Activated CD4-positive, alpha-beta T cell treated with anti-CD3 and anti-CD28 coated beads, Interleukin-2, amount 10 ng/mL, durations not matched to agents 24 days and 14 days (primary cell): ENCODE data around the gene ACTG1. TPM values are rescaled to one million over a fixed set of nuclear protein-coding genes. Genes with fewer than 3 reads are reported as not detected.

ENCODE experiments used
- DNase-seq: peaks from one replicate; pipeline ENCODE4 v3.0.0; 2022
- H3K27ac Mint-ChIP-seq: one replicate; pipeline ENCODE4 v1.8.0; 2022; ENCODE audit warnings: mild to moderate bottlenecking, mixed read lengths
- H3K27me3 Mint-ChIP-seq: one replicate; pipeline ENCODE4 v1.8.0; 2022; ENCODE audit warnings: mixed read lengths
- H3K36me3 Mint-ChIP-seq: one replicate; pipeline ENCODE4 v1.8.0; 2022; ENCODE audit warnings: low read depth, mild to moderate bottlenecking, mixed read lengths
- H3K4me1 Mint-ChIP-seq: one replicate; pipeline ENCODE4 v1.8.0; 2021; ENCODE audit warnings: mixed read lengths
- H3K4me3 Mint-ChIP-seq: one replicate; pipeline ENCODE4 v1.8.0; 2022; ENCODE audit warnings: mild to moderate bottlenecking, moderate library complexity, mixed read lengths
- H3K9me3 Mint-ChIP-seq: one replicate; pipeline ENCODE4 v1.8.0; 2021; ENCODE audit warnings: mixed read lengths
- intact Hi-C: fragments of 100-400 bp; cut with micrococcal nuclease; formaldehyde crosslinking; loops from one replicate; pipeline ENCODE4 v1.15.1; 2023
- total RNA-seq: library from RNA; stranded (reverse); gene quantifications from 2 replicates; pipeline ENCODE4 v1.2.3, GENCODE V29; 2022

The ACTG1 gene
- total RNA-seq, 1 donor from 2014 or later: 3,353 TPM

DNA sequence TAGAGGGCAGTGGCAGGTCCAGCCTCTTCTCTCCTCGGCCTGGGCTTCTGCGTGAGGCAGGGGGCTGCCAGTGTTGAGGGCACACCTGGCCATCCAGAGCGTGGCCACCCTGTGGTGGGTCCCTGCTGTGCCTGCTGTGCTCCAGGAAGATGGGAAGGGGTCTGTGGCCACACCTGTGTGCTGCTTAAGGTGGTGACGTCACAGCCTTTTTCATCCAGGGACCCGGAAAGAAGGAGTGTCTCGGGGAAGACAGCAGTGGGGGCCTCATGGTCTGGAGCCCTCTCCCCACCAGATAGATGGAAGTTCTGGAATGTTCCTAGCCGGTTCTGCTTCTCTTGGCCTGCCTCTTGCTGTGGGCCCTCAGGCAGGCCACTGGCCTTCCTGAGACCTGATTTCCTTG lies 36.5 kb downstream of the ACTG1 start:
- Mint-ChIP-seq H3K27me3 (peaks cover 15% of the 10 kb centered on the region), H3K27ac (no peak overlapping the region), H3K9me3 (no peaks in the 10 kb centered on the region), H3K36me3 (no peaks in the 10 kb centered on the region), H3K4me1 (no peaks in the 10 kb centered on the region), H3K4me3 (no peak overlapping the region)
- intact Hi-C loops: no loop called here
- no peak for DNase-seq

DNA sequence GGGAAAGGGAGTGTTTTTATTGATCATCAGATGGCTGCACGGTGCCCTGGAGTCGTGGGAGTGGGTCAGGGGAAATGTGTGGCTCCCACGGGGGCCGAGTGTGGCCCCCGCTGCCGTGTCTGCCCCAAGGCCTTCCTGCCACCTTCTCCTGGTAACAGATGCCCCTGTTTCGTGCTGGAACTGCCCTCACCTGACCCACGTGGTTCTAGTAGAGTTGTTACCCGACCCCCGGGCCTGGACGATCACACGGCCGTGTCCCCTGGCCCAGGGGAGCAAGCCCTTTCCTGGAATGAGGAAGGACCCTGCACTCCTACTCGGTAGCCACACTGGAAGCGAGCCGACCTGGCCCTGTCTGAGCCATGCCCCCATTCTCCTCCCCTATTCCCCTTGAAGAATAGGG lies 37.6 kb downstream of the ACTG1 start:
- no peak for DNase-seq
- intact Hi-C loops: no loop called here
- Mint-ChIP-seq H3K9me3 (no peaks in the 10 kb centered on the region), H3K36me3 (no peaks in the 10 kb centered on the region), H3K4me3 (no peak overlapping the region), H3K4me1 (no peaks in the 10 kb centered on the region), H3K27ac (no peak overlapping the region), H3K27me3 (peaks cover 6% of the 10 kb centered on the region)

- H3K9me3 Mint-ChIP-seq: no peaks in the 10 kb centered on the region
- no peaks in the 10 kb centered on the region for H3K36me3 Mint-ChIP-seq
- no peaks in the 10 kb centered on the region for H3K4me1 Mint-ChIP-seq
- intact Hi-C loops: no loop called here
- no peaks in the 10 kb centered on the region for H3K27me3 Mint-ChIP-seq
- no peak overlapping the region for H3K27ac Mint-ChIP-seq
- no peak for DNase-seq
- no peak overlapping the region for H3K4me3 Mint-ChIP-seq
Observed at GRCh38 chr17:81473019-81473418, 39.6 kb downstream of the ACTG1 start.

DNA sequence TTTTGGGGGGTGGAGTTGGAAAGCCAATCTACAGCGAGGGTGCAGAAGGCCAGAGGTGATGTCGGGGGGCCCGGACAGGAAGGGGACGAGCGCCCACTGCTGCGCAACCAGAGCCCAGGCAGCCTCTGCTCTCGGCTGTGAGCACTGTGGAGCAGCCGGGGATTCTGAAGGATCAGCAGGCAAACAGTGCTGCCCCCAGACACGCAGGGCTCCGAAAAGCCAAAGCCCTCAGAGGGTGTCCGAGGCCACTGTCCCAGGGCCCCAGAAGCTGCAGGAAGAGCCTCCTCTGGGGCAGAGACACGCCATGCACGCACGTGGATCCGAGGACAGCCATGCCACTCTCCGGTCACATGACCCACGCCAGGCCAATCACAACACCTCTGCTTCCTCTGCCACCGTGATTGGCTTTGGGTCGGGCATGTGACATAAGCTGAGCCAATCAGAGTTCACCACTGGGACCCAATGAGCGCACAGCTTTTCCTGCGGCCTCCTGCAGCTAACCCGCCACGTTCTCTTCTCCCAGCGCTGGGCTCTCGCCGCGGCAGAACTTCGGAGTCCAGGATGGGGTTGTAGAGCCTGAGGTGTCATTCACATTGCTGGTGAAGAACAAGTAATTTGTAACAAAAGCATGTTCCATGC lies 40.7 kb downstream of the ACTG1 start:
- no peak overlapping the region for H3K4me3 Mint-ChIP-seq
- no peaks in the 10 kb centered on the region for H3K9me3 Mint-ChIP-seq
- no peak for DNase-seq
- no peak overlapping the region for H3K27ac Mint-ChIP-seq
- intact Hi-C loops: no loop called here
- no peaks in the 10 kb centered on the region for H3K4me1 Mint-ChIP-seq
- H3K36me3 Mint-ChIP-seq: no peaks in the 10 kb centered on the region
- no peaks in the 10 kb centered on the region for H3K27me3 Mint-ChIP-seq

GRCh38 chr17:81470944-81471817 lies 41.4 kb downstream of the ACTG1 start:
- no peak for DNase-seq
- intact Hi-C loops: no loop called here
- H3K36me3 Mint-ChIP-seq: no peaks in the 10 kb centered on the region
- H3K4me3 Mint-ChIP-seq: no peak overlapping the region
- no peaks in the 10 kb centered on the region for H3K27me3 Mint-ChIP-seq
- H3K27ac Mint-ChIP-seq: no peak overlapping the region
- H3K4me1 Mint-ChIP-seq: no peaks in the 10 kb centered on the region
- no peaks in the 10 kb centered on the region for H3K9me3 Mint-ChIP-seq

DNA sequence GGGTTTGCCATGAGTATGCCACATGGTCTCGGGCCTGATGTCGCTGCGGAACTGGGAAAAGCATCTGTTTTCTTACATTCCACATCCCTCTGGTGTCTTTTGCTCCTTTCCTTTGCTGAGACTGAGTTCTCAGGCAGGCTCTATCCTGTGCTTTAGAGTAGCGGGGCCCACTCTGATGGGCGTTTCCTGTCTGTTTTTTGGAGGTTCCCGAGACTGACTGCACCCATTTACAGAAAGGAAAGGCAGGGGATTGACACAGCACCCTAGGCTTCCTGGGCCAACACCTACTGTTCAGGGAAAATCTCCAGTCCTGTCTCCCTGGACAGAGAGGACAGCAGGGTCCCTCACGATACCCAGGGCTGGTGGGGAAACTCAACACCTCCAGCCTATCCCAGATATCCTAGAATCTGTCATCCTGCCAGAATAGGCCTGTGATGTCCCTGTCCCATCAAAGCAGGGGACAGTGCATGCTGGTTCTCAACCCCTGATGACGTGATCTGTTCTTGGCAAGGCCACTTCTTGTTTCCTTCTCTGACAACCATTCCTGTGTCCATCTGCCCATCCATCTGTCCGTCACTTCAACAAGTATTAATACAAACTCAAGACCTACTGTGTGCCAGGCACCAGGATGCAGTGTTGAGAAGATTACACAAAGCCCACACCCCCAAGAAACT lies 42.2 kb downstream of the ACTG1 start:
- H3K9me3 Mint-ChIP-seq: no peaks in the 10 kb centered on the region
- no peaks in the 10 kb centered on the region for H3K4me1 Mint-ChIP-seq
- no peaks in the 10 kb centered on the region for H3K27me3 Mint-ChIP-seq
- no peak overlapping the region for H3K27ac Mint-ChIP-seq
- H3K36me3 Mint-ChIP-seq: no peaks in the 10 kb centered on the region
- DNase-seq: no peak
- intact Hi-C loops: no loop called here
- no peak overlapping the region for H3K4me3 Mint-ChIP-seq

GRCh38 chr17:81469266-81469665 lies 43.3 kb downstream of the ACTG1 start:
- no peak overlapping the region for H3K27ac Mint-ChIP-seq
- H3K4me1 Mint-ChIP-seq: no peaks in the 10 kb centered on the region
- no peaks in the 10 kb centered on the region for H3K27me3 Mint-ChIP-seq
- DNase-seq: no peak
- no peak overlapping the region for H3K4me3 Mint-ChIP-seq
- H3K9me3 Mint-ChIP-seq: no peaks in the 10 kb centered on the region
- H3K36me3 Mint-ChIP-seq: no peaks in the 10 kb centered on the region
- intact Hi-C loops: no loop called here

- H3K9me3 Mint-ChIP-seq: no peaks in the 10 kb centered on the region
- H3K4me1 Mint-ChIP-seq: no peaks in the 10 kb centered on the region
- intact Hi-C loops: no loop called here
- H3K36me3 Mint-ChIP-seq: no peaks in the 10 kb centered on the region
- H3K27me3 Mint-ChIP-seq: no peaks in the 10 kb centered on the region
- H3K27ac Mint-ChIP-seq: no peak overlapping the region
- DNase-seq: no peak
- no peak overlapping the region for H3K4me3 Mint-ChIP-seq
Observed at GRCh38 chr17:81468770-81469121, 43.9 kb downstream of the ACTG1 start.

DNA sequence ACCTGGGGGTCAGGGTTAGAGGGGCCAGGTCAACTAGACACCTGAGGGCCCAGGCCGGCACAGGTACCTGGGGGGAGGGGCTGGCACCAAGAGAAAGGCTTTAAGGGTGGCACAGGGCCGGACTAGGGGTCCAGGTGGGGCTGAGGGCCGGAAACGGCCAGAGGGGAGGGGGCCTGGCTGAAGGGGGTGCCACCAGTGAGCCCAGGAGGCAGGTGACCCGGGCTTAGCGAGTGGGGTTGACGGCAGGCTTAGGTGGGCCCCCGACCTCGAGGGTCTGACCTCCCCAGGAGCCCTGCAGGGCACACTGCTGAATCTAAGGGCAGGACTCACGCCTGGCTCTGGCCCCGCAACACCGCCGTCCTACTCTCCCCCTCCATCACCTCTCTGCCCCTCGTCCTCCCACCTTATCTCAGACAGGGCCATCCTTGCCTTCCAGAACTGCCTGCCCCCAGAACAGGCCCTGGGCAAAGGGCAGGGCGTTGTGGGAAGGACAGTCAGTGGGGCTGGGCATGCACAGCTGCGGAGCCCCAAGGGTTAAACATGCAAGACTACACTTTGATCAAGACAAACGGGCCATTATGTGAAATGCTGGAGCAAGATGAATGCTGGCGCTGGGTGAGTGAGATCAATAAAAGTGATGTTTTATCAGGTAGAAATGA lies 44.4 kb downstream of the ACTG1 start:
- intact Hi-C loops: no loop called here
- H3K4me1 Mint-ChIP-seq: no peaks in the 10 kb centered on the region
- no peak overlapping the region for H3K4me3 Mint-ChIP-seq
- DNase-seq: no peak
- no peaks in the 10 kb centered on the region for H3K9me3 Mint-ChIP-seq
- H3K36me3 Mint-ChIP-seq: no peaks in the 10 kb centered on the region
- H3K27me3 Mint-ChIP-seq: no peaks in the 10 kb centered on the region
- H3K27ac Mint-ChIP-seq: no peak overlapping the region

DNA sequence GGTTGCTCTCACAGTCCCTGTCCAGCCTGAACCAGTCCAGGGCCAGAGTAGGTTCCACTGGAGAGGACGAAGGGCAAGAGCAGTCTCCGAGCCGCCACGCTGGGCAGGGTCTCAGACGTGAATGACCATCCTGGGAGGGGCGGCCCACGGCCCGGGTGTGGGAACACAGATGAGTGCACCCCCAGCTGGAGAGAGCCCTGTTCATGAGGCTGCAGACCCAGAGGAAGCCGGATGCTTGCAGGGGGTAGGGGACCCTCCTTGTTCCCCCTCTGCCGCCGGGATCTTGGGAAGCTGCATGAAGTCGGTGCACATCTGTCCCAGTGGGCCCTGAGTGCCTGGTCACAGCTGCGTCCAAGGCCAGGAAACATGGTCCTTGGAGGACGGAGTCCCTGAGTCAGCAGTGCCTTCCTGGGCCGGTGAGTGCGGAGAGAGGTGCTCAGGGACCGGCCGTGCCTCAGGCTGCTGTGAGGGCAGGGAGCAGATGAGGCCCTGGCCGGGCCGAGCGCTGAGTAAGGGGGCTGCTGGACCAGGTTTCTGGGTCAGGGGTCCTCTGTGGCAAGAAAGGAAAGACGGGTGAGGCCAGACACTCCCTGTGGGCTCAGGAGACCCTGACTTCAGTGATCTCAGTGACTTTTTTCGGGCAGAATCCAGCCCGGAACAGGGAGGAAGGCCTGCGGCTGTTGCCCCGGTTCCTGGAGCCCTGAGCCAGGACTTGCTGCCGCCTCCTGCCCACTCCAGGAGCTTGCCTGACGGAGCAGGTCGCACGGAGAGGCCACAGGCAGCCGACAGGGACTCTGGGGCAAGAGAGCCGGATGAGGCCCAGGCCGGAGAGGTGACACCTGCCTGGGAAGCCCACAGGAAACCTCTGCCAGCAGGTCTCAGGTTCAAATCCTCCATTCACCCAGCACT lies 45.8 kb downstream of the ACTG1 start:
- Mint-ChIP-seq H3K9me3 (no peaks in the 10 kb centered on the region), H3K36me3 (no peaks in the 10 kb centered on the region), H3K27ac (no peak overlapping the region), H3K4me3 (no peak overlapping the region), H3K4me1 (no peaks in the 10 kb centered on the region), H3K27me3 (no peaks in the 10 kb centered on the region)
- intact Hi-C loops: no loop called here
- no peak for DNase-seq

GRCh38 chr17:81465910-81466309 lies 46.7 kb downstream of the ACTG1 start:
- Mint-ChIP-seq H3K27me3 (no peaks in the 10 kb centered on the region), H3K27ac (no peak overlapping the region), H3K9me3 (no peaks in the 10 kb centered on the region), H3K4me3 (no peak overlapping the region), H3K36me3 (no peaks in the 10 kb centered on the region), H3K4me1 (no peaks in the 10 kb centered on the region)
- intact Hi-C loops: no loop called here
- no peak for DNase-seq

DNA sequence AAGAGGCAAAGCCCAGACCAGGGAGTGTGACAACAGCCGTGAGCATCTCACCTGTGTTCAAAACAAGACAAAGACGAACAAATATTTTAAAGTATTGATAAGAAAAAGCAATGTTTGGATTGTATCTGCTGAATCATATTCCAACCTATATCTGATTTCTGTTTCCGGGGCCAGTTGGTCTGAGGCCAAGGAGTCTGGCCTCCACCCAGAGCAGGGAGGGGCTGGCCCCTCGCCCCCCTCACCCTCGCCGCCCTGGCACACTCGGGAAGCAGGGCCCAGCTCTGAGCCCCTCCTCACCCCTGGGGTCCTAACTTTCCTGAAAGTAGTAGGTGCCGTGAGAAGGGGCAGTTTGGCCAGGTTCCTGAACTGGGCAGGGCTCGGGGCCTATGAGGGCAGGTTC lies 48.0 kb downstream of the ACTG1 start:
- Mint-ChIP-seq H3K27me3 (no peaks in the 10 kb centered on the region), H3K9me3 (no peaks in the 10 kb centered on the region), H3K4me1 (no peaks in the 10 kb centered on the region), H3K36me3 (no peaks in the 10 kb centered on the region), H3K27ac (no peak overlapping the region), H3K4me3 (no peak overlapping the region)
- no peak for DNase-seq
- intact Hi-C loops: no loop called here

DNA sequence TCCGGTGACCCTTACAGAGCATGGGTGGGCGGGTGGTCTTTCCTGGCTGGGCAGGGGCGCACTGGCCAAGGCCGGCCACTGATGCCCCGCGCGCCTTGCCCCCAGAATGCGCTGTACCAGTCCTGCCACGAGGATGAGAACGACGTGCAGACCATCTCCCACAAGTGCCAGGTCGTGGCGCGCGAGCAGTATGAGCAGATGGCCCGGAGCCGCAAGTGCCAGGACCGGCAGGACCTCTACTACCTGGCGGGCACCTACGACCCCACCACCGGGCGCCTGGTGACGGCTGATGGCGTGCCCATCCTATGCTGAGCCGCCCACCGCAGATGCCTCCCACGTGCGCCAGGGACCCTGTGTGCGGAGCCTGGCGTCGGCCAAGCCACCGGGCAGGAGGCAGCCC lies 49.1 kb downstream of the ACTG1 start:
- Mint-ChIP-seq H3K27ac (no peak overlapping the region), H3K4me1 (no peaks in the 10 kb centered on the region), H3K27me3 (no peaks in the 10 kb centered on the region), H3K4me3 (no peak overlapping the region), H3K36me3 (no peaks in the 10 kb centered on the region), H3K9me3 (no peaks in the 10 kb centered on the region)
- intact Hi-C loops: no loop called here
- DNase-seq: no peak
